A673 (cell line): ENCODE measurements around the gene MPV17. TPM values are rescaled to one million over a fixed set of nuclear protein-coding genes. Genes with fewer than 3 reads are reported as not detected.

Experiments used
- BruUV-seq: library from RNA; stranded (reverse); fragments of 400-500 nt; replicated peaks from 2 replicates; lab custom pipeline; 2021; lab: Mats Ljungman, UMichigan
- CTCF ChIA-PET: fragments of 300-600 bp; sonication (Branson Sonifier 250); formaldehyde crosslinking; loops from one replicate; lab custom pipeline; 2022; ENCODE audit warnings: antibody characterized with exemption; lab: Charles Lee
- POLR2A ChIA-PET: fragments of 300-600 bp; sonication (Branson Sonifier 250); formaldehyde crosslinking; loops from one replicate; lab custom pipeline; 2022; ENCODE audit warnings: antibody characterized with exemption; ENCODE audit not compliant: low non-redundant PET; lab: Charles Lee
- DNase-seq: peaks from one replicate; pipeline ENCODE4 v3.0.0-alpha.2; 2015; ENCODE audit warnings: low spot score
- H3K27ac ChIP-seq: fragments of 200-600 bp; sonication (generic); 2 replicates; pipeline ENCODE4 v1.5.1; 2016; ENCODE audit warnings: mixed run types, low read depth, mild to moderate bottlenecking, mixed read lengths, antibody characterized with exemption, low read length; ENCODE audit not compliant: poor library complexity, severe bottlenecking
- H3K27me3 ChIP-seq: fragments of 200-600 bp; sonication (generic); replicated peaks from 2 replicates; pipeline ENCODE4 v1.6.1; 2017; ENCODE audit warnings: mixed run types, low read depth, mild to moderate bottlenecking, mixed read lengths, antibody characterized with exemption, low read length; ENCODE audit not compliant: insufficient read depth, poor library complexity
- H3K36me3 ChIP-seq: fragments of 200-600 bp; sonication (generic); 2 replicates; pipeline ENCODE4 v1.6.1; 2016; ENCODE audit warnings: mixed run types, mild to moderate bottlenecking, mixed read lengths, antibody characterized with exemption, low read length; ENCODE audit not compliant: insufficient read depth, poor library complexity, severe bottlenecking
- H3K4me1 ChIP-seq: fragments of 200-600 bp; sonication (generic); 2 replicates; pipeline ENCODE4 v1.6.1; 2017; ENCODE audit warnings: mixed run types, mild to moderate bottlenecking, mixed read lengths, antibody characterized with exemption, low read length; ENCODE audit not compliant: insufficient read depth, poor library complexity, severe bottlenecking
- H3K4me3 ChIP-seq: fragments of 200-600 bp; sonication (generic); 2 replicates; pipeline ENCODE4 v1.5.1; 2016; ENCODE audit warnings: low read depth, mixed run types, mild to moderate bottlenecking, mixed read lengths, low read length; ENCODE audit not compliant: poor library complexity, severe bottlenecking
- H3K9me3 ChIP-seq: fragments of 200-600 bp; sonication (generic); 2 replicates; pipeline ENCODE4 v1.6.1; 2016; ENCODE audit warnings: mixed run types, low read depth, mild to moderate bottlenecking, mixed read lengths, antibody characterized with exemption, low read length; ENCODE audit not compliant: poor library complexity, severe bottlenecking
- CTCF ChIP-seq: fragments of 300-800, 200-600 bp; sonication (generic); conservative IDR thresholded peaks from 2 replicates; pipeline ENCODE4 v1.5.1; 2017; ENCODE audit warnings: low read depth, mild to moderate bottlenecking, antibody characterized with exemption, low read length, moderate library complexity, mixed read lengths
- EZH2 ChIP-seq: fragments of 200-600 bp; sonication (generic); IDR thresholded peaks from 2 replicates; pipeline ENCODE4 v1.6.1; 2017; ENCODE audit warnings: borderline replicate concordance, low read depth, mild to moderate bottlenecking, mixed read lengths, antibody characterized with exemption, low read length; ENCODE audit not compliant: poor library complexity, severe bottlenecking
- intact Hi-C: fragments of 100-400 bp; cut with micrococcal nuclease; formaldehyde crosslinking; loops from one replicate; pipeline ENCODE4 v1.10.0; 2022; ENCODE audit not compliant: unreplicated experiment
- total RNA-seq: library from RNA; stranded (reverse); gene quantifications from 2 replicates; pipeline ENCODE4 v1.2.3, GENCODE V29; 2021

The MPV17 gene
- total RNA-seq, 1 experiment from 2014 or later, result 66.3 TPM

GRCh38 chr2:27316655-27317412 lies 6.1 kb downstream of the MPV17 start:
- no peak overlapping the region for H3K4me3 ChIP-seq
- no peaks in the 10 kb centered on the region for H3K9me3 ChIP-seq
- TF ChIP-seq EZH2 (no peak), CTCF (no peak)
- ChIA-PET POLR2A (no interaction called here), CTCF (no interaction called here)
- DNase-seq, result no peak
- H3K4me1 ChIP-seq, result peaks cover 4% of the 10 kb centered on the region
- H3K27ac ChIP-seq, result no peak overlapping the region
- no peaks in the 10 kb centered on the region for H3K27me3 ChIP-seq
- intact Hi-C loops, result no loop called here
- H3K36me3 ChIP-seq, result no peaks in the 10 kb centered on the region
- BruUV-seq, result no TSS peak

GRCh38 chr2:27315122-27315521 lies 7.8 kb downstream of the MPV17 start:
- no peaks in the 10 kb centered on the region for H3K9me3 ChIP-seq
- DNase-seq, result no peak
- H3K36me3 ChIP-seq, result no peaks in the 10 kb centered on the region
- BruUV-seq, result no TSS peak
- ChIA-PET POLR2A (no interaction called here), CTCF (no interaction called here)
- intact Hi-C loops, result no loop called here
- H3K4me1 ChIP-seq, result no peaks in the 10 kb centered on the region
- no peak overlapping the region for H3K27ac ChIP-seq
- no peak overlapping the region for H3K4me3 ChIP-seq
- TF ChIP-seq EZH2 (no peak), CTCF (no peak)
- H3K27me3 ChIP-seq, result no peaks in the 10 kb centered on the region

GRCh38 chr2:27314709-27315108 lies 8.2 kb downstream of the MPV17 start:
- POLR2A ChIA-PET, result no interaction called here
- no peak overlapping the region for H3K27ac ChIP-seq
- intact Hi-C loops, result no loop called here
- no peaks in the 10 kb centered on the region for H3K36me3 ChIP-seq
- no peaks in the 10 kb centered on the region for H3K4me1 ChIP-seq
- no peak overlapping the region for H3K4me3 ChIP-seq
- CTCF ChIA-PET, result interaction anchor here (0.7 kb wide), 1 partner anchor 41 kb away, joined by 3 read pairs; no protein-coding TSS in a partner anchor
- TF ChIP-seq CTCF, result no peak
- TF ChIP-seq EZH2, result no peak
- no peak for DNase-seq
- H3K9me3 ChIP-seq, result no peaks in the 10 kb centered on the region
- BruUV-seq, result no TSS peak
- no peaks in the 10 kb centered on the region for H3K27me3 ChIP-seq
